Glomerular visceral epithelial cell (primary cell): Measurements from ENCODE around the gene PIK3AP1.
"Not testable (repeated sequence)": the region's sequence is repeated elsewhere in the genome, so short reads cannot be mapped to it uniquely, and the experiment has no call there.

ENCODE experiments used
- DNase-seq: peaks from one replicate; pipeline ENCODE4 v3.0.0-alpha.2; 2016; ENCODE audit errors: extremely low spot score

PIK3AP1 gene

DNA sequence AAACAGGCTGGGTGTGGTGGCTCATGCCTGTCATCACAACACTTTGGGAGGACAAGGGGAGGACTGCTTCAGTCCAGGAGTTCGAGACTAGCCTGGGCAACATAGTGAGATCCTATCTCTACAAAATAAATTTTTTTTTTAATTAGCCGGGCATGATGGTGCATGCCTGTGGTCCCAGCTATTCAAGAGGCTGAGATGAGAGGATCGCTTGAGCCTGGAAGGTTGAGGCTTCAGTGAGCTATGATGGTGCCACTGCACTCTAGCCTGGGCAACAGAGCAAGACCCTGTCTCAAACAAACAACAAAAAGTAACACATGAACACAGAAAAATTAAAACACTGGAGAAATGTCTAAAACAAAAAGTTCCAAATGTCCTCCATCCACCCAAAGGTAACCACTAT is 22.9 kb downstream of the PIK3AP1 start:
- DNase-seq, result no peak

DNA sequence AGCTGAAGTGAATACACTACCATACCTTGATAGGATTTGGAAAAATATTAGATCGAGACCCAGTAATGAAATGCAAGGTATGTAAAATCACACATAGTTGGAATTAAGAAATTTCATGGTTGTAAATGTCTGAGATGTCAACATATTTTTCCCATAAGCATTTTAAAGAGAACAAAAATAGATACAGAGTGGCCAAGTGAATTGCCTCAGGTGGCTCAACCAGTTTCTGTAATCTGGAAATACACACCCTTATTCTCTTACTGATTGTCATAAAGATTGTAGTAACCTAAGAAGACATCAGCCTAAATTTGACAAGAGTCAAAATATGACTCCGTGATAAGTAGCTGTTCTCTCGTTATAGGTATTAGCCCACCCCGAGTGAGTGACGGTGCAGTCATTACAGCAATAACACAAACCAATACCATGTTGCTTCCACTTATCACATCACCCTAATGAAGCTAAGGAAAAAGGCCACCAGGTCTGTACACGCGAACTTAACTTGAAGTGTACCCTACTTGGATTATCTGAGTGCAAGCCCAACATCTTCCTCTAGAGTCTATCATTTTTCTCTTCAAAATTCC is 23.4 kb downstream of the PIK3AP1 start:
- no peak for DNase-seq

DNA sequence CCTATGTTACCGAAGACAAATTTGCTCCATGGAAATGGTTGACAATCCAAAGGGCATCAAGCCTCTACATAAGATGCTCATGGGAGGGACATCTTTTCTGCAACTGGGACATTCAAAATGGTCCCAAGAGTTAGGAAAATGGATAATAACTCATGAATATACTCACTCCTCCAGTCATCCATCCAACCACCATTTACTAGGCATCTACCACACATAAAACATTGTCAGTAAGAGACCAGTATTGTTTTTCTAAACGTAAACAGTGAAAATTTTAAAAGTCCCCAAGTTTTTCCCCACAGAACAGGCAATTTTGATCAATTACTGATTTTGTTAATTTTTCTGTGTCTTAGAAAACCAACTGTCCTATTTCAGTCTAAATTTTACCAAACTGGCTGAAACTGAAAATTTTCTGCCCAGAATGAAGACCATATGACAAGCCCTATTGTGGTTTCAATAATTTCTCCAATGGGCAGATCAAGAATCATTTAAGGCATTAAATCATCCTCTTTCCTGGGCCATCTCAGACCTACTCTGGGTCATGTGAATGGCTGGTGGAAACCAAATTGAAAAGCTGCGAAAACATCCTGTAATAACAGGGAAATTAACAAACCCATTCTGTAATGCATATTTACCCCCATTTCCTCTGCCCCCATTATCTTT is 24.2 kb downstream of the PIK3AP1 start:
- no peak for DNase-seq

DNA sequence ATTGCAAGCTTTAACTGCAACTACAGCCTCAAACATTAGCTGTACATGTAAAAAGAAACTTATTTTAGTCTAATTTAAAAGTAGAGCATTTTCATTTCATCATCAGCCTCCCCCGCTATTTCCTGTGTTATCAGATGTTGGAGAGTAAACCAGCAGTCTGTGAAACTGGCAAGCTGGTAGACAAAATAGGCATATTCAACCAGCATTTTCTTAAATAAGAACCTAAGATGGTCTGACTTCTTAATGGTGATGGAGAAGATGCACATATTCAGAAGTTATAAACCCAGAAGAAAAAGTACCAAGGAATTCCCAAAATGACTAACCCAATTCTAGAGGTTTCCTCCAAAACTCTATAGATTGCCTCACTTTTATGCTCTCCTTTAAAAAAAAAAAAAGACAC is 24.9 kb downstream of the PIK3AP1 start:
- DNase-seq, result no peak

DNA sequence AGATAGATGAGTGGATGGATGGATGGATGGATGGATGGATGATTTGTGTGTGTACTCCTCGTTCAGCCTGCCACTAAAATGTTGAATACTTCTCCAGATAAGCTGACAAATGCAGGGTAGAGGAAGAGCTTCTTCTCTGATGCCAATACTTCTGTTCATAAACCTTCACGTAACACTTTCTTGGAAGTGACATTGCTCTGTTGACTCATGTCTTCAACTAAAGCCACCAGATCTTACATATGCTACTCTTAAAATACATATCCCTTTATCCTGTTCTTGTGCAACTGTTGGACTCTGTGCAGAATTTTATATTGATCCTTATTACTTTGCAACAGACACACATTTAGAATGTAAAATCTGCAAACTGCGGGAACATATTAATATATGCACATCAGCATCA is 26.9 kb downstream of the PIK3AP1 start:
- no peak for DNase-seq

DNA sequence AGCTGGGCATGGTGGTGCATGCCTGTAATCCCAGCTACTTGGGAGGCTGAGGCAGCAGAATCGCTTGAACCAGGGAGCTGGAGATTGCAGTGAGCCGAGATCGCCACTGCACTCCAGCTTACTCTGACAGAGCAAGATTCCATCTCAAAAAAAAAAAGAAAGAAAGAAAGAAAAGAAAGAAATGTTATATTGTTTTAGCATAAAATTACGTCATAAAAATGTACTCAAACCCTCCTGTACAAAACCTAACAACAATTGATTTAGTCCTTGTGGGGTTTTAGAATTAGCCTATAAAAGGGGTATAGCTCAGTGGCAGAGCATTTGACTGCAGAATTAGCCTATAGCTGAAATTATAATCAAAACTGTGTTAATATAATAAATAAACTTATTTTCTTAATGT is 27.9 kb downstream of the PIK3AP1 start:
- no peak for DNase-seq

DNA sequence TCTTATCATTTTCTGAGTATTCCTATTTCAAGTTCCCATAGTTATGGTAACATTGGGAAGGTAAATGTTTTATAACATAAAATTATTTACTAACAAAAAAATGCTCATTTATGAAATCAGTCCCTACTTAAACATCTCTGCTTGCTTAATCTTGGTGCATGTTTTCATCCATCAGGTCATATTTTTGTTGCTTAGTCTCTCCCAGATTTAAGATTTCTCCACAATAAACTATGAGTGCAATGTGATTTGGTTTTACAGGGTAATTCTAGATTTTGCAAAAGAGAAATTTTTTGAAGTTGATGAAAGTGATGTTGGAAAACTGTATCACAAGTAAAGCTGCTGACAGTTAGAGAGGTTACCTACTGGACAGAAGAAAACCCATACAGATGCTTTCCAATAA is 28.6 kb downstream of the PIK3AP1 start:
- DNase-seq, result no peak

DNA sequence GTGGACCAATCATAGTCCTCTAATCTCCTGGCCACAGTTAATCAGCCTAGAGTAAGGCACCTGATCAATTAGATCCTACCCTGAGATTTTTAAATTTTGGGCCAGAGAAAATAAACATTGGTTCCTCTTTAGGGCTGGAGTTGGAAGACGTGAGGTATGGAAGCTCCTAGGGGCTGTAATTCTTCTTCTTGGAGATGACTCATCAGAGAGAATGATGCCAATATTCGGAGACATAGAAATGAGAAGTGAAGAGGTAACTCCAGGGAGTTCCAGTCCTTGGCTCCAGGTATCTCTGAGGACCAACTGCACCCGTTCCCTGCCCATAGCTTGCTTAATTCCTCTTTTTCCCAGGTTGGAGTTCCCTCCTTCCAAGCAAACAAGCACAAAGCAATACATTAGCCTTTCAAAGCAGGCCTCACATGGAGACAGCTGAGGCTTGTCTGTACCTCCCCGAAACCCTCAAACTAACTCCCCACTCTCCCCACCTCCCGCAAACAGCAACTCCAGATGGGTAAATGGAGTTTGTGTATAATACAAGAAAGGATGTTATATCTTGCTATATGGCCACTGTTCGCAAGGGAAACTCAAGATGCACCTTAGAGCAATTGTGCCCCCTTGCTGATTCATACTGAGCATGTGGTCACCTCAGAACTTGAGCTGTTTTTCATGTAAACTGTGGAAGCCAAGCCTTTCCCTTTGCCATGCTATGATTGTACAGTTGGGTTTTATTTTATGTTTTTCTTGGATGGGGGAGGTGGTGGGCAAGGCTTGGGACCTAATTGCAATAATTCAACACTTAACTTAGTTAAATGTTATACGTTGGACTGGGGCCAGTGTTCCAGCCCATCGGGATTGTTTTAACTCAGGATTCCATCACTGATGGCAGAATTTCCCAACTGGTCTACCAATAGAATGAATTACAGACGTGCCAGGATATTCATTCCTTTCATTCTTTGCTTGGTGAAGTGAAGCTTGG is 29.3 kb downstream of the PIK3AP1 start:
- DNase-seq, result peak; percentile 8

DNA sequence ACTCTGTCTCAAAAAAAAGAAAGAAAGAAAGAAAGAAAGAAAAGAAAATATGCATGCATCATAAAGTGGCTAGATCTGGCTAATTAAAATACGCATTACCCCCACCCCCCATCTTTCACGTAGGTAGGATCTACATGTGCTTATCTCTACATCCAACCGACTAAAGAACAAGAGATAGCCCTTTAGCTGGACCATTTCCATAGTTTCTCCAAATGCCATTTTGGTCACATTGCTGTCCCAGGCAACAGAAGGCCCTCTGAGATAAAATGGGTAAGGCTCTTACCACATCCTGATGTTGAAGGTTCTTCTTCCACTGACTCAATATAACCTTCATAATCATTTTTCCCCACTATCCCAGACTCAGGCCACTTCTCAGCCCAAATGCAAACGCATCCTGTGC is 31.5 kb downstream of the PIK3AP1 start:
- DNase-seq, result no peak

DNA sequence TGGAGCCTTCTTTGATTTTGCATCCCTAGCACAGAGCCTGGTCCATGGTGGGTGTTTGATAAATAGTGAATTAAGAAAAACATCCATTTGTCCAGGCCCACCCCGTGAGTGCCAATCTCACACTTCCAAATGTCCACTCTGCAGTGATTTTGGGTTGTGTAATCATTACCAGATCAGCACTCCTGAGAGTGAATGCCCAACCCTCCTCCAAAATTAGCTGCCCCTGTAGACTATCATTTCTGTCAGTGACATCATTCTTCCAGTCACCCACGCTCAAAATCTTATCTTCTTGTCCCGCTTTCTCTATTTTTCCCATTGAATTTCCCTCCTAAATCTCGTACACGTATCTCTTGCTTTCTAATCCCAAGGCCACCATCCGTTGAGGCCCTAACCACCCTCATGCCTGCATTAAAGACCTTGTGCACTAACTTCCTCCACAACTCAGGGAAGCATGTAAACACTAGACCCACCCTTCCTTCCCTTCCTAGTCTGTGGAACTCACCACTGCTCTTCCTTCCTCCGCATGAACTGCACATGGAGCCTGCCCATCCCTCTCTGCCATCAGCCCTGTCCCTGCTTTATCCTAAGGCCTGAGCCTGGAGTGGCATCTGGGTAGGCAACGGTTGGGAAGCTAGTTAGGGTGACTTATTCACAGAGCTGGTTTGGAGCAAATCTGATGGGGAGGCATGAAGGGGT is 32.8 kb downstream of the PIK3AP1 start:
- no peak for DNase-seq

DNA sequence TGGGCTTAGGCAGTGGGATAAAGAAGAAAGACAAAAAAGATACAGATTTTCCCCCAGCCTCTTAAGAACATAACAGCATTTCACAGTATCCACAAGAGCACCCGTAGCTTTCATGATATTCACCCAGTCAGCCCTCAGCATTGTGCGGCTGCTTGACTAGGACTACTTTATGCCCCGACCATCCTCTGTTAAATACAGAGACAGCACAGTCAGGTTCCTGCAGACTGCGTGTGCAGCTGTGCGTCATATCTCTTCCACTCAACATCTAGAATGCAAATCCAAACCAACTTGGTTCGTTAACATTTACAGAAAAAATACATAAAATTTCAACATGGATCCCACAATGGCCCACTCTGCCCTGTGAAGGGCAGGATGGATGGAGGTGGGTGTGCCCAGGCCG is 33.8 kb downstream of the PIK3AP1 start:
- DNase-seq, result no peak

DNA sequence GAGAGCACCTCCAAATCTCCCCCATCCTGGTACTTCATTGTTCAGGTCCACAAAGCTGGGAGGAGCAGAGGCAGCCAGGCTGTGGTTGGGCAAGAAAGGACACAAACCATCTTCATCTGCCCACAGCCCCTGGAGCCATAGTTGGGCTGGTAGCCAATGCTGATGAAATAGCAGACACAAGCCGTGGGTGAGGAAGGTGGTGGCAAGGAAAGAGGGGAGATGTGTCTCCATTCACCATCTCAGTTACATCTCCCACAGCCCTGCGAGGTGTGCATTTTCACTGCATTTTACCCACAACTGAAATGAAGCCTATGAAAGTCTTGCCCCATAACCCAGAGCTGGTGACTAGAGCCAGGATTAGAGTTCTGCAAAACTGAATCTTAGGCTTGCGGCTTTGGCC is 35.0 kb downstream of the PIK3AP1 start:
- no peak for DNase-seq

DNA sequence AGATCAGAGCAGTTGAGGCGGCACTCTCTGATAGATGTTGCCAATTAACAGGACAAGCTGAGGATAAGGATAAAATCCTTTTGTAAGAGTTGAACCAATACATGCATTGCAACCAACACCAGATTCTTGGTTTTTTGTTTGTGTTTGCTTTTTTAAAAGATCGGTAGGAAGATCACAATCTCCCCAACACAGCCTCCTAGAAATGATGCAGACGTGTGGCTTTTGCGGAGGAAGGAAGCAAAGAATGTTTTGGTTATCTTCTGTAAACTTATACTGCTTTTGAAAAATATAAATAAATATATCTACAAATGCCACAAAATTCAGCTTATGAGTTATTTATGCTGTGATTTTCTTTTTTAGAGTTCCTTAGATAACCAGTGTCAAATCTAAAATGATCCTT is 35.5 kb downstream of the PIK3AP1 start:
- no peak for DNase-seq

DNA sequence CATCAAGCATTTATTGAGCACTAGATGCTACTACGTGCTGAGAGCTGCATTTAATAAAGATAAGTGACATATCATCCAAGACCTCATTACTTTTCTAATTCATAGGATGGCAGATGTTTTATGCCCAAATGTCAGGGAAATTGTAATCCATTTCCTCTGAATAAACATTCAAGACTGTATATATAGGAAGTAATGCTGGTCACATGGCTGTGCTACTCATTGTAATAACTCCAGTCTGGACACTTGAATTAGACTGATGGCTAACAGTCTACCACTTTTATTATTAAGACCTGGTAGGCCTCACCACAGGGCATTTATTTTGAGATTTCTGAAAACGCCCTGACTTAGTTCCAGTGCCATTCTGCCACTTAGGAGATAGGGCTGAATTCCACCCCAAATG is 36.6 kb downstream of the PIK3AP1 start:
- DNase-seq, result no peak

DNA sequence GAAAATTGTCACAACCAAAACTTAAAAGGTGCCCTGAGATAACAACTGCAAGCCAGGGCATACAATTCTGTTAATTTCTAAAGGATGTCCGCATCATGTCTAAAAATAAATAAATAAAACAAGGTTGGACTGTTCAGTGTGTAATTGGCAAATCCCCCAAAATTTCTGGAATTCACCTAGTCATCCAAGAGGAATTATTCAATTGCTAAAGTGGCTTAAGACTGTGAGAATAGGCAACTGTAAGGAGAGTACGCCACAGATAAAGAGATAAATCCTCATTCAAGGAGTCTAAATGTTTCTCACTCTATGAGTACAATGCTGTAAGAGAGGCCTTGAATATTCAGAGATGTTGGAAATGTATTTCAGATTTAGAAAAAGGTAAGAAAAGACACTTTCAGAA is 37.2 kb downstream of the PIK3AP1 start:
- no peak for DNase-seq

DNA sequence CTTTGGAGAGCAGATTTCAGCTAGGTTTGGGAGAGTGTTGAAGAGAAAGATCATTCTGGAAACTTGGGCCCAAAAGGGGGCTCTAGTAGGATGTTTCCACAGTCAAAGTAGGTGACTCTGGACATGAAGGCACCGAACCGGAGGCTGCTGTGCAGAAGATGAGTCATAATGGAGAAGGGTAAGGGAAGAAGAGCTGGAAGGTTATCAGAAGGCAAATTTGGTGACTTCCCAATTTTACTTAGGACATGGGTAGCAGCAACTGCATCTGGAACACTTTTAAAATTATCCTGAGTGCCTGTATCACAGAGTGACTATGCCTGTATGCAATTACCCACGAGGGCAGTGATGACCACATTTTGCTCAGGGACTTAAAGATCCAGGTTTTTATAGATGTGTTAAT is 38.8 kb downstream of the PIK3AP1 start:
- no peak for DNase-seq

DNA sequence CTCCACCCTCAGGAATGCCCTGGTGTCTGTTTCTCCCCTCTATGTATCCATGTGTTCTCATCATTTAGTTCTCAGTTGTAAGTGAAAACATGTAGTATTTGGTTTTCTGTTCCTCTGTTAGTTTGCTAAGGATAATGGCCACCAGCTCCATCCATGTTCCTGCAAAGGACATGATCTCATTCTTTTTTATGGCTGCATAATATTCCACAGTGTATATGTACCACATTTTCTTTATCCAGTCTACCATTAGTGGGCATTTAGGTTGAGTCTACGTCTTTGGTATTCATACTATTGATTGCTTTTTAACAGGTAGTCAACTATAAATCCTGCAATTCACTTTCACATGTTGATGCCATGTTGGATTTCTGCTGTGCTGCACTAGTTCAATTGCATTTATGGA is 39.9 kb downstream of the PIK3AP1 start:
- DNase-seq, result not testable (repeated sequence)

DNA sequence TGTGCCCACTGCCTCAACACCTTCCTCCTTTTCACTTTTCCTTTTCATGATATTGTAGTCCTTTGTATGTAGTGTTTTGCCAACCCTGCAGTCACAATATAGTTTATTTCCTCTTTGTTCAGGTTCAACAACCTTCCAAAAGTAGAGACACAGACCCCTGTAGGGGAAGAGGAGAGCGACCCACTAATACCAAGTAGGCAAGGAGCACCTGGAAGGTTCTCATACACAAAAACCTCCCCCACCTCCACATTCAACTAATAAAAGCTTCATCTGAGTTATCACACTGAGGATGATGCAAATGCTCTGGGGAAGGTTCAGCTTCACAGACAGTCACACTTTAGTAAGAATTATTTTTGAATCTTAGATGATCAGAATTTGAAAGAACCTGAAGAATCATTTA is 41.6 kb downstream of the PIK3AP1 start:
- no peak for DNase-seq

DNA sequence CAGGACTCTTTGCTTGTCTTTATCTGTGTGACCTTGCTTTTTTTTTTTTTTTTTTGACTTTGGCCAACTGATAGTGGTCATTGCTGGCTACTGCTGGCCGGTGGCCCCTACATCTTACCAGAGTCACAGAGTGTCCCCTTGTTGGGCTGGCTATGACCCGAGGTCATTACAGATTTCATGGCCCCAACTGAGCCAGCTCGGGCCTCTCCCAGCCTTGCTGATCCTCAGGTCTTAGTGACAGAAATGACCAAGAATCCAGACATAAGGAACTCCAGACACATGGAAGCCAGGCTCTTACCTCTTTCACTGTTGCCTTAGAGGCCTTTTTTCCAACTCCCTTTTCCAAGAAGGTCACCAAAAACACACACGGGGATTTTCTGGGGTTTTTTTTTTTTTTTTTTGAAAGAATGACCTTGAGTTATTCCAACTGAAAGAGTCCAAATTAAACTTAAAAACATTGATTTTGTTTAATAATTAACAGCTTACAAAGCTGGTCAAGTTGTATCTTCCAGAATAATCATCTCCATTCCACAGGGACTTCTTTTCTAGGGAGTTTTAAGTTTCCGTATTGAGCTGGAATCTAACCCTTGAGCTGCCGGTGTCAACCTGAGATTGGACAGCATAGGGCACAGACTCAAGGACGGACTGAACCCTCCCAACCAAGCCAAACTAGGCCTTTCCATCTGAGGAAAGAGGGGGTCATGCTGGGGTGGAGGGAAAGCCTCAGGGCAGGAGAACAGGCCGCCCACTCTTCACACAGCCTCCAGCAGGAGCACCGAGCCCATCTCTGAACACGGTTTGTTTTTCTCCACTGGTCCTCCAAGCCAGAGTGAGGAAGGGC is 43.8 kb downstream of the PIK3AP1 start:
- DNase-seq, result no peak

DNA sequence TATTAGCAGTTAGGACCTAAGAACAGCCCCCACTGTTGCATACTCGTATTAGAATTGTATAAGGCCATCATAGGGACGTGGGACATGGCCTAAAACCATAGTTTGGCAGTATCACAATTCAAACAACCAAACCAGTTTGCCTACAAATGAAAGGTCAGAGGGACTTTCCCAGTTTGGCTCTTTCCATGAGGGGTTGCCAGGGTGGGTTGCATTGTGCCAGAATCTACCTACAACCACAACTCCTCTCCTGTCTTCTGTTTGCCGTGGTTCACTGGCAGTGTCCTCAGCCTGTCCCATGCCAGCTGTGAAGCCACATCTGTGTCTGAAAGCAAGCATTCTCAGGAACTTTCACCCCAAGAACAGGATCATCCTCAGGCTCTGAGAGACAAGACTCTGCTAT is 44.5 kb downstream of the PIK3AP1 start:
- no peak for DNase-seq

DNA sequence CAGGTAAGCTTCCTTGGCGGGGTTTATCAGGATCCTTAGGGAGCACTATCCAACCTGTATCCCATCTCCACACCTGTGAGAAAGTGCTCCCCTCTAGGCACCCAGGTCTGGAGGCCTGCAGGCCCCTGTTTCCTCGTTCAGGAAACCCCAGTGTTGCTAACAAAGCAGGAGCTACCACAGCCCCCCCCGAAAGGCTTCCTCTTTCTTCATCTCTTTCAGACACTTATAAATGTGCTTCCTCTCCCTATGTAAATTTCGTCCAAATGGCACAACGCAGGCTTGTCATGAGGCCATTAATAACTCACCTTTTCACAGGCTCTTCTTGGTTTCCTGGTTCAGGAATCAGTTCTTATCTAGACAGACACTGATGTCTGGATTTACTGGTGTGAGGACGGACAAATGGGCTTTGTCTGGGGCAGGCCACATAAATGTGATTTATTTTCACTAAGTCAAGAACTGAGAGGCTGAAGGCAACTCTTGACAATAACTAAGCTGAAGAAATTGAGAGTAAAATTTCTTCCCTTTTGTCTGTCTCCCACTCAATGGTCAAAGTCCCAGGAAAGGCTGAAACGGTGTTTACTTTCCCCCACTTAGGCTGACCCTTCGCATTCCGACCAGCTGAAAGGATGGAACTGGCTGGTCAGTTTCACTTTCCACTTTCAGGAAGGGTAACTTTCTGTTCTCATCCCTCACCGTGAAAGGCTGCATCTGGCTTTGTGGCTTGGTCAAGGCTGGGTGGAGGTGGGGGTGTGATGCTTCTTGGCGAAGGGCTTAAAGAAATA is 46.8 kb downstream of the PIK3AP1 start:
- peak; percentile 86 for DNase-seq
